Measurements from ENCODE around the gene RHBDD3. TPM values are rescaled to one million over a fixed set of nuclear protein-coding genes. Genes with fewer than 3 reads are reported as not detected.
A peak's percentile ranks its signal among the peaks of the same experiment; 100 is the strongest.

RHBDD3 gene
- total and polyA plus RNA-seq, 9 of the 15 experiments (the other 6 are each of a cell fraction or from before 2014, with no cell fraction given): 0.32 to 35.6 (median 14.0) TPM

DNA sequence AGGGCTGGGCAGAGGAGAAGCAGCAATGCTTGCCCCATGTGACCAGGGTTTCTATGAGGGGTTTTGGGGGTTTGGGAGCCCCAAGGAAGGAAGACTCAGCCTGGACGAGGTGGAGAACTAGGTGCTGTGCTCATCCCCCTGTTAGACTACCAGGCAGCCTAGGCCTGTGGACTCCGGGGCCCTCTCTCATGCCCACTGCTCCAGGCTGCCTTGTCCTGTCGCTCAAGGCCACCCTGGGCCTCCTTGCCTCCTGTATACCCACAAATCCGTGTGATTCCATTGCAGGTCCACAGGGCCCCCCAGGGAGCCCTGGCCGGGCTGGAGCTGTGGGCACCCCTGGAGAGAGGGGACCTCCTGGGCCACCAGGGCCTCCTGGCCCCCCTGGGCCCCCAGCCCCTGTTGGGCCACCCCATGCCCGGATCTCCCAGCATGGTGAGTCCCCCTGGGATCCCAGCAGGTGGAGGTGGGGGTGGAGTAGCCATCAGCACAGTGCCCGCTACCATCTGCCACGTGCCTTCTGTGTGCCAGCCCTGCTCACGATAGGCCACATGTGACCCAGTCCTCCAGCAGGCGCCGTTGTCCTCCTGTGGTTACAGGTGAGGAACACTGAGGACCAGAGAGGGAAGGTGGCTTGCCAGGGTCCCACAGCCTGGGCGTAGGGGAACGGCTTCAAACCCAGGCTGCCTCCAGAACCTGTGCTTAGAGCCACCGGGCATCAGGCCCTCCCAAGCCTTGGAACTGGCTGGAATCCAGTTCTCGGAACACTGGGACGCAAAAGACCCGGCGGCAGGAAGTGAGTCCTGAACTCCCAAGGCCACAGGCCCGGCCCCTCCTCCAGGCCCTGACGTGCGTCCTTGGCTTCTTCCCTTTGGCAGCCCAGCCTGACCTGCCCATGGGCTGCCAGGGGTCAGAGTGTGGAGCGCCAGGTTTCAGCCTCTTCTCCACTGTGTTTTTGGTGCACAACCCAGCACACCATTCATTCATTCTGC, 35.5 kb downstream of the RHBDD3 start:
- Histone ChIP-seq H3K9ac (ENCODE audit: insufficient read depth in 1 of 2, low read depth in 2 of 2, low read length in 2 of 2) (peak overlapping the region in 1 of 2 experiments; percentile 2; a peak in 1 of 4 replicates), H3K9me3 (replicated peaks; ENCODE audit: control insufficient read depth, insufficient read depth, low read depth, low read length) (no peaks in the 10 kb centered on the region), H3K27ac (ENCODE audit: extremely low read depth, low read depth, low read length) (no peak overlapping the region), H3K36me3 (ENCODE audit: control insufficient read depth, insufficient read depth, low read length) (no peaks in the 10 kb centered on the region), H3K4me2 (ENCODE audit: insufficient read depth, low read length) (no peak overlapping the region), H3K4me1 (replicated peaks in 1 of 2; ENCODE audit: control insufficient read depth in 2 of 2, insufficient read depth in 2 of 2, low read length in 2 of 2) (no peaks in the 10 kb centered on the region; a peak in 2 of 5 replicates), H3K79me2 (ENCODE audit: control insufficient read depth, insufficient read depth, low read length) (no peaks in the 10 kb centered on the region), H3K4me3 (no peak overlapping the region), H4K20me1 (replicated peaks; ENCODE audit: control insufficient read depth, insufficient read depth, low read length) (no peaks in the 10 kb centered on the region), H3K9me1 (ENCODE audit: control insufficient read depth, insufficient read depth, low read length) (no peaks in the 10 kb centered on the region), H2AFZ (ENCODE audit: low read depth, low read length) (no peak overlapping the region), H3K27me3 (ENCODE audit: control insufficient read depth in 2 of 2, insufficient read depth in 2 of 2, low read length in 2 of 2) (no peaks in the 10 kb centered on the region)
- FAIRE-seq: no peak
- in situ Hi-C loops (cut with MboI): no loop called here
- no TSS peak for BruUV-seq (replicated peaks)
- WGBS (ENCODE audit: insufficient coverage, low coverage, missing lambda C conversion rate): 44% methylated on average over 11 of the region's 22 CpGs
- ATAC-seq: no peak
- CTCF ChIA-PET (ENCODE audit: low intra/inter-chr PET ratio): no interaction called here
- DNase-seq (ENCODE audit: extremely low read depth in 1 of 4, low spot score in 3 of 4): peak in 1 of 4 experiments; percentile 2
- intact Hi-C loops (cut with micrococcal nuclease): no loop called here
- POLR2A ChIA-PET: interaction anchor here (1.4 kb wide), 1 partner anchor 16 kb away, joined by 6 read pairs; no protein-coding TSS in a partner anchor
- TF ChIP-seq POLR2G (IDR thresholded peaks at IDR 0.05; ENCODE audit: low read depth, low read length) (peak; percentile 53), HDAC2 (IDR thresholded peaks at IDR 0.05) (no peak), ZBTB8A (IDR thresholded peaks at IDR 0.05; ENCODE audit: partially characterized antibody) (no peak), ZNF217 (CRISPR knock-in tag; IDR thresholded peaks at IDR 0.05) (no peak), HNRNPL (IDR thresholded peaks at IDR 0.05; ENCODE audit: low read depth, low read length) (no peak), NFATC3 (IDR thresholded peaks at IDR 0.05) (no peak), TCF7L2 (IDR thresholded peaks at IDR 0.05; ENCODE audit: low read depth, low read length) (no peak), POLR2AphosphoS2 (IDR thresholded peaks at IDR 0.05; ENCODE audit: low read length) (peak; percentile 49; the same call in 1 of the 2 replicates), HMGN3 (IDR thresholded peaks at IDR 0.05; ENCODE audit: borderline replicate concordance, extremely low read depth, insufficient read length, low read depth, low read length) (no peak), ZFX (CRISPR knock-in tag; IDR thresholded peaks at IDR 0.05) (no peak)
- TF ChIP-seq, protein P1, sequence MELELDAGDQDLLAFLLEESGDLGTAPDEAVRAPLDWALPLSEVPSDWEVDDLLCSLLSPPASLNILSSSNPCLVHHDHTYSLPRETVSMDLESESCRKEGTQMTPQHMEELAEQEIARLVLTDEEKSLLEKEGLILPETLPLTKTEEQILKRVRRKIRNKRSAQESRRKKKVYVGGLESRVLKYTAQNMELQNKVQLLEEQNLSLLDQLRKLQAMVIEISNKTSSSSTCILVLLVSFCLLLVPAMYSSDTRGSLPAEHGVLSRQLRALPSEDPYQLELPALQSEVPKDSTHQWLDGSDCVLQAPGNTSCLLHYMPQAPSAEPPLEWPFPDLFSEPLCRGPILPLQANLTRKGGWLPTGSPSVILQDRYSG (tag; conservative IDR thresholded peaks at IDR 0.05; ENCODE audit: low read depth): no peak
- TF ChIP-seq, protein P2, sequence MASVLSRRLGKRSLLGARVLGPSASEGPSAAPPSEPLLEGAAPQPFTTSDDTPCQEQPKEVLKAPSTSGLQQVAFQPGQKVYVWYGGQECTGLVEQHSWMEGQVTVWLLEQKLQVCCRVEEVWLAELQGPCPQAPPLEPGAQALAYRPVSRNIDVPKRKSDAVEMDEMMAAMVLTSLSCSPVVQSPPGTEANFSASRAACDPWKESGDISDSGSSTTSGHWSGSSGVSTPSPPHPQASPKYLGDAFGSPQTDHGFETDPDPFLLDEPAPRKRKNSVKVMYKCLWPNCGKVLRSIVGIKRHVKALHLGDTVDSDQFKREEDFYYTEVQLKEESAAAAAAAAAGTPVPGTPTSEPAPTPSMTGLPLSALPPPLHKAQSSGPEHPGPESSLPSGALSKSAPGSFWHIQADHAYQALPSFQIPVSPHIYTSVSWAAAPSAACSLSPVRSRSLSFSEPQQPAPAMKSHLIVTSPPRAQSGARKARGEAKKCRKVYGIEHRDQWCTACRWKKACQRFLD (CRISPR knock-in tag; IDR thresholded peaks at IDR 0.05): no peak
- TF ChIP-seq, protein P3, sequence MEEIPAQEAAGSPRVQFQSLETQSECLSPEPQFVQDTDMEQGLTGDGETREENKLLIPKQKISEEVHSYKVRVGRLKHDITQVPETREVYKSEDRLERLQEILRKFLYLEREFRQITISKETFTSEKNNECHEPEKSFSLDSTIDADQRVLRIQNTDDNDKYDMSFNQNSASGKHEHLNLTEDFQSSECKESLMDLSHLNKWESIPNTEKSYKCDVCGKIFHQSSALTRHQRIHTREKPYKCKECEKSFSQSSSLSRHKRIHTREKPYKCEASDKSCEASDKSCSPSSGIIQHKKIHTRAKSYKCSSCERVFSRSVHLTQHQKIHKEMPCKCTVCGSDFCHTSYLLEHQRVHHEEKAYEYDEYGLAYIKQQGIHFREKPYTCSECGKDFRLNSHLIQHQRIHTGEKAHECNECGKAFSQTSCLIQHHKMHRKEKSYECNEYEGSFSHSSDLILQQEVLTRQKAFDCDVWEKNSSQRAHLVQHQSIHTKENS (CRISPR knock-in tag; IDR thresholded peaks at IDR 0.05): no peak
- TF ChIP-seq, protein P4, sequence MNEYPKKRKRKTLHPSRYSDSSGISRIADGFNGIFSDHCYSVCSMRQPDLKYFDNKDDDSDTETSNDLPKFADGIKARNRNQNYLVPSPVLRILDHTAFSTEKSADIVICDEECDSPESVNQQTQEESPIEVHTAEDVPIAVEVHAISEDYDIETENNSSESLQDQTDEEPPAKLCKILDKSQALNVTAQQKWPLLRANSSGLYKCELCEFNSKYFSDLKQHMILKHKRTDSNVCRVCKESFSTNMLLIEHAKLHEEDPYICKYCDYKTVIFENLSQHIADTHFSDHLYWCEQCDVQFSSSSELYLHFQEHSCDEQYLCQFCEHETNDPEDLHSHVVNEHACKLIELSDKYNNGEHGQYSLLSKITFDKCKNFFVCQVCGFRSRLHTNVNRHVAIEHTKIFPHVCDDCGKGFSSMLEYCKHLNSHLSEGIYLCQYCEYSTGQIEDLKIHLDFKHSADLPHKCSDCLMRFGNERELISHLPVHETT (CRISPR knock-in tag; conservative IDR thresholded peaks at IDR 0.05 in 1 of 2, IDR thresholded peaks at IDR 0.05 in 1 of 2): no peak

Measured in K562 (cell line).